Calu3 (cell line): ENCODE results near the gene GOLGA8G. TPM values are rescaled to one million over a fixed set of nuclear protein-coding genes. Genes with fewer than 3 reads are reported as not detected.
A peak's percentile ranks its signal among the peaks of the same experiment; 100 is the strongest.
"Not testable (repeated sequence)": the region's sequence is repeated elsewhere in the genome, so short reads cannot be mapped to it uniquely, and the experiment has no call there.

Experiments
- Bru-seq: library from RNA; stranded (reverse); fragments of 400-500 nt; gene quantifications from one replicate; lab custom pipeline; 2021; lab: Mats Ljungman, UMichigan
- BruChase-seq, 2 experiments: library from RNA; stranded (reverse); fragments of 400-500 nt; gene quantifications; one replicate each; lab custom pipeline; 2021; lab: Mats Ljungman, UMichigan
- BruUV-seq: library from RNA; stranded (reverse); fragments of 400-500 nt; replicated peaks from 2 replicates; lab custom pipeline; 2021; lab: Mats Ljungman, UMichigan
- CTCF ChIA-PET: fragments of 300-600 bp; sonication (Branson Sonifier 250); formaldehyde crosslinking; loops from one replicate; lab custom pipeline; 2022; ENCODE audit warnings: antibody characterized with exemption; lab: Charles Lee
- DNase-seq: peaks from one replicate; pipeline ENCODE4 v3.0.0; 2022
- H3K27ac Mint-ChIP-seq: one replicate; pipeline ENCODE4 v1.8.0; 2022; ENCODE audit warnings: mixed read lengths; ENCODE audit not compliant: unreplicated experiment
- H3K27me3 Mint-ChIP-seq: one replicate; pipeline ENCODE4 v1.8.0; 2022; ENCODE audit warnings: mixed read lengths; ENCODE audit not compliant: unreplicated experiment
- H3K36me3 Mint-ChIP-seq: one replicate; pipeline ENCODE4 v1.8.0; 2022; ENCODE audit warnings: mild to moderate bottlenecking, moderate library complexity, mixed read lengths; ENCODE audit not compliant: insufficient read depth, unreplicated experiment
- H3K4me1 Mint-ChIP-seq: one replicate; pipeline ENCODE4 v1.8.0; 2022; ENCODE audit warnings: mild to moderate bottlenecking, low read depth, mixed read lengths; ENCODE audit not compliant: unreplicated experiment
- H3K4me3 Mint-ChIP-seq: one replicate; pipeline ENCODE4 v1.8.0; 2022; ENCODE audit warnings: mild to moderate bottlenecking, low read depth, moderate library complexity, mixed read lengths; ENCODE audit not compliant: unreplicated experiment
- H3K9me3 Mint-ChIP-seq: one replicate; pipeline ENCODE4 v1.8.0; 2022; ENCODE audit warnings: low read depth, mixed read lengths; ENCODE audit not compliant: unreplicated experiment
- intact Hi-C: fragments of 100-400 bp; cut with micrococcal nuclease; formaldehyde crosslinking; loops from one replicate; pipeline ENCODE4 v1.10.0; 2022; ENCODE audit not compliant: unreplicated experiment
- long read RNA-seq: library from polyadenylated mRNA; stranded (forward); transcript quantifications from one replicate; pipeline ENCODE4 v2.0.0, GENCODE V29; 2022
- microRNA-seq: library from miRNA; unstranded; fragments of <30 nt; microRNA quantifications from one replicate; pipeline ENCODE4 v1.2.0, GENCODE V29; 2022
- total RNA-seq: library from RNA; stranded (reverse); gene quantifications from 2 replicates; pipeline ENCODE4 v1.2.3, GENCODE V29; 2022

The GOLGA8G gene, protein sequence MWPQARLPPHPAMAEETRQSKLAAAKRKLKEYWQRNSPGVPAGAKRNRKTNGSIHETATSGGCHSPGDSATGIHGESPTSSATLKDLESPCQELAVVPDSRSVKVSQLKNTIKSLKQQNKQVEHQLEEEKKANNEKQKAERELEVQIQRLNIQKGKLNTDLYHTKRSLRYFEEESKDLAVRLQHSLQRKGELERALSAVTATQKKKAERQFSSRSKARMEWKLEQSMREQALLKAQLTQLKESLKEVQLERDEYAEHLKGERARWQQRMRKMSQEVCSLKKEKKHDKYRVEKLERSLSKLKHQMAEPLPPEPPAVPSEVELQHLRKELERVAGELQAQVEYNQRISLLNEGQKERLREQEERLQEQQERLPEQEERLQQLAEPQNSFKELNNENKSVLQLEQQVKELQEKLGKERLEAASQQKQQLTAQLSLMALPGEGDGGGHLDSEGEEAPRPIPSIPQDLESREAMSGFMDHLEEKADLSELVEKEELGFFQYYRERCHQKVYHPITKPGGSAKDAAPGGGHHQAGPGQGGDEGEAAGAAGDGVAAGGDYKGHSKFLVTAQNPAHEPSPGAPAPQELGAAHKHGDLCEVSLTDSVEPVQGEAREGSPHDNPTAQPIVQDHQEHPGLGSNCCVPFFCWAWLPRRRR
- total RNA-seq (not detected in 2 replicates), Bru-seq, nascent RNA (not detected), BruChase-seq, experiment 1, labeled RNA remaining after a 6-hour chase (percentile 9 among the genes with signal in this experiment), BruChase-seq, experiment 2, labeled RNA remaining after a 2-hour chase (not detected)
- long read RNA-seq = 0 reads

DNA sequence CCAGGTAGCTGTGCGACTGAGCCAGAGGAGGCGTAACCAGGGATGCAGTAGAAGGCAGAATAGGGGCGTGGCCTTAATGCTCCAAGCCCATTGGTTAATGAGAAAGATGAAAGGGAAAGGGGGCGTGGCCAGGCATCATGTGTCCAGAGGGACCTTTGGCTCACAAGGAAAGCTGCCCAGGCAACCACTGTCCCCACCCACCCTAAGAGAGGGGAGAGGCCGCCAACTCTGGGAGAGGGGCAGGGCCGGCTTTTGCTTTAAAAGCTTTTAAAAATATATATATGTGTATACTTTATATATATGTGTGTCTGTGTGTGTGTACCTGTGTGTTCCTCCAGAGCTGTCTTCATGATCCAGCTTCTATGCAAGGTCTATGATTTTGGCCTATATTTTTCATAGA is at the start of gene GOLGA8G:
TSS of gene GOLGA8G (minus strand) at position 18 of the 400 bp plus-strand sequence. CDS start 62 bp downstream, outside the sequence.
- H3K4me1 Mint-ChIP-seq, CTCF ChIA-PET, H3K4me3 Mint-ChIP-seq, H3K9me3 Mint-ChIP-seq, H3K36me3 Mint-ChIP-seq, H3K27me3 Mint-ChIP-seq, BruUV-seq, H3K27ac Mint-ChIP-seq, intact Hi-C loops, DNase-seq: not testable (repeated sequence)

DNA sequence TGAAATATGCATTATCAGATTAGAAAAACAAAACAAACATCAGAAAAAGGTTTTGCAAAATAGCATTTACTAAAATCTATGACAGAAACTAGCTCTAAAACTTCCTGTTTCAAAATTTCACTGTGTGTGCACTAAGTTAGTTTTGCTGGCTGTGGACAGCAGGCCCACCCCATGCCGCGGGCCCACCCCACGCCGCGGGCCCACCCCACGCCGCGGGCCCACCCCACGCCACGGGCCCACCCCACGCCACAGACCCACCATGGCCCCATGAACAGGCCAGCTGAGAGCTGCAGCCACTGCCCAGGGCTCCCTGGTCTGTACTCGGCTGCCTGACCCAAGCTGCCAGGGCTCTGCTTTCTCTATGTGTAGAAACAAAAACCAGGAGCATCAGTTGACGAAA is 40.6 kb upstream of the GOLGA8G start:
- H3K27me3 Mint-ChIP-seq, CTCF ChIA-PET, H3K4me3 Mint-ChIP-seq, DNase-seq, H3K9me3 Mint-ChIP-seq, BruUV-seq, H3K4me1 Mint-ChIP-seq, H3K36me3 Mint-ChIP-seq, intact Hi-C loops, H3K27ac Mint-ChIP-seq: not testable (repeated sequence)

DNA sequence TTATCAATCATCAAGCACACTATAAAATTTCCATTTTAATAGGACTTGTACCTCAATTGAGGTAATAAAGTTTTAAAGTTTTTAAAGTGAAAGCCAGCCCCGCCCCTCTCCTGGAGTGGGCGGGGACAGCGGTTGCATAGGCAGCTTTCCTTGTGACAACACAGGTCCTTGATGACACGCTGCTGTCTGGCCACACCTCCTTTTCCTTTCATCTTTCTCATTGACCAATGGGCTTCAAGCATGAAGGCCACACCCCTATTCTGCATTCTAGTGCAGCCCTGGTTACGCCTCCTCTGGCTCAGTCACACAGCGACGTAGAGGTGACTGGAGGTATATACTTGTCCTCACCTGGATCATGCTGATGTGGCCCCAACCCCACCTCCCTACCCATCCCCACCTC is 20.5 kb upstream of the GOLGA8G start, which contains the start of gene GOLGA6L25:
TSS of gene GOLGA6L25 (plus strand) at position 301 of the 400 bp plus-strand sequence. CDS start at position 362, 61 bp downstream.
- H3K27me3 Mint-ChIP-seq, H3K4me3 Mint-ChIP-seq, H3K36me3 Mint-ChIP-seq, intact Hi-C loops, H3K27ac Mint-ChIP-seq, BruUV-seq, DNase-seq, H3K4me1 Mint-ChIP-seq, CTCF ChIA-PET, H3K9me3 Mint-ChIP-seq: not testable (repeated sequence)

DNA sequence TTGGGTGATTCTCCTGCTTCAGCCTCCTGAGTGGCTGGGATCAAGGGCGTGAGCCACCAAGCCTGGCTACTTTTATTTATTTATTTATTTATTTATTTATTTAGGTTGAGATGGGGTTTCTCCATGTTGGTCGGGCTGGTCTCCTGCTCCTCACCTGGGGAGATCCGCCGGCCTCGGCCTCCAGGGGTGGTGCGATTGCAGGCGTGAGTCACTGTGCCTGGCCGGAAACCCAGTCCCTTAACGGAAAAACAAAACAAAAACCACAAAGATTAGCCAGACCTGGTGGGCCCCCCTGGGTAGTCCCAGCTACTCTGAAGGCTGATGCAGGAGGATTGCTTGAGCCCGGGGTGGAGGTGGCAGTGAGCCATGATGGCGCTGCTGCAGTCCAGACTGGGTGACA is 17.6 kb downstream of the GOLGA8G start:
- CTCF ChIA-PET, H3K9me3 Mint-ChIP-seq: not testable (repeated sequence)

DNA sequence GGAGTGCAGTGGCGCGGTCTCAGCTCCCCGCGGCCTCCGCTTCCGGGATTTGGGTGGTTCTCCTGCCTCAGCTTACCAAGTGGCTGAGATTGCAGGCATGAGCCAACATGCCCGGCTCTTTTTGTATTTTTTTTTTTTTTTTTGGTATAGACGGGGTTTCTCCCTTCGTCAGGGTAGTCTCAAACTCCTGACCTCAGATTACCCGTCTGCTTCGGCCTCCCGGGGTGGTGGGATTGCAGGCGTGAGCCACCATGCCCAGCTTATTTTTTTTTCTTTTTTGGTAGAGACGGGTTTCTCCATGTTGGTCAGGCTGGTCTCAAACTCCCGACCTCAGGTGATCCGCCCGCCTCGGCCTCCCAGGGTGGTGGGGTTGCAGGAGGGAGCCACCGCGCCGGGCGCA is 18.6 kb downstream of the GOLGA8G start:
- intact Hi-C loops, H3K4me1 Mint-ChIP-seq, CTCF ChIA-PET, H3K4me3 Mint-ChIP-seq, H3K27me3 Mint-ChIP-seq, H3K36me3 Mint-ChIP-seq, H3K9me3 Mint-ChIP-seq, BruUV-seq, H3K27ac Mint-ChIP-seq, DNase-seq: not testable (repeated sequence)

More for the DNA sequence above, 17.6 kb downstream of the GOLGA8G start:
- BruUV-seq, H3K27ac Mint-ChIP-seq, H3K4me3 Mint-ChIP-seq, DNase-seq, intact Hi-C loops, H3K27me3 Mint-ChIP-seq, H3K4me1 Mint-ChIP-seq, H3K36me3 Mint-ChIP-seq: not testable (repeated sequence)

DNA sequence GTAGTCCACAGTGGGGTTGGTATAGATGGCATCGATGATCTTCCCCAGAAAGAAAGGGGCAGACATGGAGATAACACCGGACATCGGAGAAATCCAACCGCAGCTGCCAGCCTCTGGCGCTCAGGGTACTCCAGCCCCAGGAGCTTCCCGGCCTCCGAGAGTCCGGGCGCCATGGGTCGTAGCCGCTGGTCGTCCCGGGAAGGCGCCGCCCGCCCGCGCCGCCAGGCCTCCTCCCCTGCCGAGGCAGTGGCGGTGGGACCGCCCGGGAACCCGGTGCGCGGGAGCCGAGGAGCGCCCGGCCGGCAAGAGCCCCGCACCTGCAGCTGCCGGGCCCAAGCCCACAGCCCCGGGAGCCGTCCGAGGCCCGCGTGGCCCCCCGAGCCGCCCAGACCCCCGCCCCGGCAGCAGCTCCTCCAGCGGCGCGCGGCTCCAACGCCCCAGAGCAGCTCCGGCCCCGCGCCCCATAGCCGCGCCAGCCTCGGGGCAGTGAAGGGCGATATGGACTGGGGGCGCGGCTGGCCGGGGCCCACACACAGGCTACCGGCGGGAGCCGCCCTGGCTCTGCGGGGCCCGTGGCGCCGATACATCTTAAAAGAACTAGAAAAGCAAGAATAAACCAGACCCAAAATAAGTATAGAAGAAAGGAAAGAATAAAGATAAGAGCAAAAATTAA is 24.4 kb downstream of the GOLGA8G start:
- CTCF ChIA-PET, H3K4me1 Mint-ChIP-seq, H3K27me3 Mint-ChIP-seq, H3K36me3 Mint-ChIP-seq, H3K27ac Mint-ChIP-seq, intact Hi-C loops, H3K9me3 Mint-ChIP-seq, H3K4me3 Mint-ChIP-seq, BruUV-seq, DNase-seq: not testable (repeated sequence)

DNA sequence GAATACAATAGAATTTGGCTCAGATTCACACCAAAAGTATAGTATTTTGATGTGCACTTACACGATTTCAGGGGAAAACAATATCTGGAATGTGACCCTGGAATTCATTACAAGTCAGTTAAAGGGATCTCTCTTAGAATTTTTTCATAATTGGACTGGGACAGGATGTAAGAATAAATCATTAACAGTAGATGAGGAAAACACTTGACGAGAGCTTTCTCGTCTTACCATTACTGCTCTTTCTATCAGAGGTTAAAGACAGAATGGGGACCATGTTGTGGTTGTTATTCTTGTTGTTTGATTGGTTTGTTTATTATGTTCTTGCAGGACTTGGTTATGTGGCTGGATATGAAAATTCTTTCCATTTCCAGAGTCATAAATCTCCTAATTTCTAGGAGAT is 51.4 kb downstream of the GOLGA8G start:
- H3K4me1 Mint-ChIP-seq, H3K9me3 Mint-ChIP-seq, H3K27ac Mint-ChIP-seq, H3K36me3 Mint-ChIP-seq, intact Hi-C loops, DNase-seq, H3K4me3 Mint-ChIP-seq, BruUV-seq, H3K27me3 Mint-ChIP-seq, CTCF ChIA-PET: not testable (repeated sequence)

Small RNA genes lying within 50 kb of the gene (microRNA-seq; reads per million reads assigned to microRNA genes)
- gene MIR4509-3 = not detected

Other genes starting within 250 kb of the GOLGA8G start
- gene HERC2, start 210.8 kb downstream of the GOLGA8G start, total RNA-seq = 18.0 and 19.7 TPM in 2 replicates
- not detected in 2 replicates for gene GOLGA6L24, start 174.9 kb downstream of the GOLGA8G start, total RNA-seq
- gene GOLGA8F, start 154.3 kb downstream of the GOLGA8G start, total RNA-seq = not detected in 2 replicates
- gene GOLGA6L25, start 20.6 kb upstream of the GOLGA8G start, total RNA-seq = not detected in 2 replicates
- gene GOLGA8M, start 179.4 kb upstream of the GOLGA8G start, total RNA-seq = not detected in 2 replicates